Peyer's patch (tissue), 4 donors: ENCODE data around the gene CHST8. TPM values are rescaled to one million over a fixed set of nuclear protein-coding genes. Genes with fewer than 3 reads are reported as not detected.

ENCODE experiments used
- DNase-seq, 3 donors: peaks; one replicate each; pipeline ENCODE4 v3.0.0-alpha.2; 2017 to 2019
- H3K27ac ChIP-seq, 4 donors: fragments of 200-600 bp; sonication (generic); one replicate each; pipeline ENCODE4 v1.5.1; 2016 to 2019
- H3K27me3 ChIP-seq, 2 donors: fragments of 200-600 bp; sonication (generic); one replicate each; pipeline ENCODE4 v1.5.1; 2019
- H3K36me3 ChIP-seq, 3 donors: fragments of 200-600 bp; sonication (generic); one replicate each; pipeline ENCODE4 v1.5.1; 2016 to 2019
- H3K4me1 ChIP-seq, 4 donors: fragments of 200-600 bp; sonication (generic); one replicate each; pipeline ENCODE4 v1.5.1; 2016 to 2019
- H3K4me3 ChIP-seq, 4 donors: fragments of 200-600 bp; sonication (generic); 1 replicate in 3 of 4; 2 replicates in 1 of 4; pipeline ENCODE4 v1.5.1; 2016 to 2019; ENCODE audit warnings: mild to moderate bottlenecking in 1 of 4
- H3K9me3 ChIP-seq, 4 donors: fragments of 200-600 bp; sonication (generic); one replicate each; pipeline ENCODE4 v1.5.1; 2016 to 2019; ENCODE audit warnings: mild to moderate bottlenecking in 1 of 4
- CTCF ChIP-seq, 6 experiments: fragments of 450-650 bp in 4 of 6; fragments of 200-600 bp in 2 of 6; sonication (generic) in 1 of 6; IDR thresholded peaks; one replicate each; pipeline ENCODE4 v1.5.1; 2017 to 2019; ENCODE audit warnings: antibody characterized with exemption in 6 of 6, mild to moderate bottlenecking in 3 of 6, moderate library complexity in 1 of 6
- POLR2A ChIP-seq, 2 donors: fragments of 450-650 bp; IDR thresholded peaks; one replicate each; pipeline ENCODE4 v1.5.1; 2017; ENCODE audit warnings: antibody characterized with exemption in 2 of 2, mild to moderate bottlenecking in 2 of 2, moderate library complexity in 2 of 2
- total RNA-seq, 4 donors: library from RNA; depleted of rRNA; stranded (reverse); fragments of >200 nt; gene quantifications; one replicate each; pipeline ENCODE4 v1.1.0, GENCODE V29; 2016

The CHST8 gene
- total RNA-seq, 4 donors from 2014 or later, result 0.54 to 1.8 TPM; not detected in 2

- Histone ChIP-seq H3K4me1 (no peaks in the 10 kb centered on the region), H3K4me3 (no peak overlapping the region), H3K36me3 (no peaks in the 10 kb centered on the region), H3K9me3 (no peaks in the 10 kb centered on the region), H3K27me3 (no peaks in the 10 kb centered on the region), H3K27ac (no peak overlapping the region)
- DNase-seq, result peak in 1 of 3 donors; percentile 23
- TF ChIP-seq CTCF (IDR thresholded peaks at IDR 0.05), result no peak
- no peak for TF ChIP-seq POLR2A (IDR thresholded peaks at IDR 0.05)
Measured at GRCh38 chr19:33630880-33631608, 9.3 kb downstream of the CHST8 start.

- H3K36me3 ChIP-seq, result no peaks in the 10 kb centered on the region
- H3K27ac ChIP-seq, result no peak overlapping the region
- no peak overlapping the region for H3K4me3 ChIP-seq
- H3K27me3 ChIP-seq, result no peaks in the 10 kb centered on the region
- no peaks in the 10 kb centered on the region for H3K9me3 ChIP-seq
- no peak for TF ChIP-seq POLR2A (IDR thresholded peaks at IDR 0.05)
- TF ChIP-seq CTCF (IDR thresholded peaks at IDR 0.05), result no peak
- no peak for DNase-seq
- H3K4me1 ChIP-seq, result no peaks in the 10 kb centered on the region
Measured at GRCh38 chr19:33631609-33631973, 9.8 kb downstream of the CHST8 start.

- H3K4me1 ChIP-seq, result no peaks in the 10 kb centered on the region
- no peak overlapping the region for H3K27ac ChIP-seq
- no peaks in the 10 kb centered on the region for H3K36me3 ChIP-seq
- H3K9me3 ChIP-seq, result no peaks in the 10 kb centered on the region
- DNase-seq, result peak in 1 of 3 donors; percentile 19
- no peak overlapping the region for H3K4me3 ChIP-seq
- TF ChIP-seq CTCF (IDR thresholded peaks at IDR 0.05) (no peak), POLR2A (IDR thresholded peaks at IDR 0.05) (no peak)
- H3K27me3 ChIP-seq, result no peaks in the 10 kb centered on the region
Measured at GRCh38 chr19:33634361-33635091, 12.8 kb downstream of the CHST8 start.

GRCh38 chr19:33638167-33639034, 16.6 kb downstream of the CHST8 start:
- no peaks in the 10 kb centered on the region for H3K27me3 ChIP-seq
- no peak for TF ChIP-seq CTCF (IDR thresholded peaks at IDR 0.05)
- peak in 1 of 3 donors; percentile 19 for DNase-seq

GRCh38 chr19:33639035-33639681, 17.4 kb downstream of the CHST8 start:
- no peaks in the 10 kb centered on the region for H3K4me1 ChIP-seq
- peak in 1 of 3 donors; percentile 18 for DNase-seq
- H3K27ac ChIP-seq, result no peak overlapping the region
- H3K4me3 ChIP-seq, result no peak overlapping the region
- no peaks in the 10 kb centered on the region for H3K36me3 ChIP-seq
- H3K27me3 ChIP-seq, result no peaks in the 10 kb centered on the region
- no peaks in the 10 kb centered on the region for H3K9me3 ChIP-seq
- TF ChIP-seq POLR2A (IDR thresholded peaks at IDR 0.05) (no peak), CTCF (IDR thresholded peaks at IDR 0.05) (no peak)

More at GRCh38 chr19:33638167-33639034, 16.6 kb downstream of the CHST8 start:
- Histone ChIP-seq H3K9me3 (no peaks in the 10 kb centered on the region), H3K4me1 (no peaks in the 10 kb centered on the region), H3K4me3 (no peak overlapping the region), H3K27ac (no peak overlapping the region), H3K36me3 (no peaks in the 10 kb centered on the region)
